Right ventricle myocardium superior (tissue), 1 donor: ENCODE data around the gene MSRB2. TPM values are rescaled to one million over a fixed set of nuclear protein-coding genes. Genes with fewer than 3 reads are reported as not detected.

Experiments
- ATAC-seq: fragments of 200-7000 bp; cut with Tn5 transposase; one replicate; pipeline ENCODE4 v1.9.1; 2020; ENCODE audit warnings: mild to moderate bottlenecking; ENCODE audit not compliant: poor library complexity
- DNase-seq: peaks from one replicate; pipeline ENCODE4 v3.0.0-alpha.2; 2020
- intact Hi-C: fragments of 100-400 bp; cut with DNase I; formaldehyde crosslinking; loops from one replicate; pipeline ENCODE4 v1.11.2; 2022
- total RNA-seq: library from RNA; stranded (reverse); fragmentation: NEBNext Ultra II Directional; extraction: Animal tissue kit (Norgen Biotek cat#: 25700); gene quantifications from one replicate; pipeline ENCODE4 v1.2.1, GENCODE V29; 2021
- donor health status: DM: no; HTN: yes; CAD: no; lungs with severe emphysema.

The MSRB2 gene
- total RNA-seq, 1 donor from 2014 or later, result 166 TPM

DNA sequence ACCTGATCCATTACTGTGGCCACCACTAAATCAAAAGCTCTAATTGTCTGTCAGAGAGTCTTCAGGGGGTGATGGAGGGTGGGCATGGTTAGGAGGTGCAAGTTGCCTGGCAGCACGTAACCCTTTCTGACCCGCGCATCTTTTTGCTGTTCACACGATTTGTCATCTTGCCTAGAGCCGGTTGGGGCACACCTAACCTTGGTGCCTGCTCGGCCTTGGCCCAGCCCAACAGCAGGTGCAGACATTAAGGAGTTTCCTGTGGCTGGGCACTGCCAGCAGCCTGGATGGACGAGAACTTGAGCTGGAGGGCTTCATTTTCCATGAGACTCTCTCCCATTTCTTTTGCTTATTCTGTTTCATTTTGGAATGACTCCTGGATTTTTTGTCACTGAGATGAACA lies 55.7 kb downstream of the MSRB2 start:
- no peak for ATAC-seq
- no peak for DNase-seq
- intact Hi-C loops, result no loop called here

DNA sequence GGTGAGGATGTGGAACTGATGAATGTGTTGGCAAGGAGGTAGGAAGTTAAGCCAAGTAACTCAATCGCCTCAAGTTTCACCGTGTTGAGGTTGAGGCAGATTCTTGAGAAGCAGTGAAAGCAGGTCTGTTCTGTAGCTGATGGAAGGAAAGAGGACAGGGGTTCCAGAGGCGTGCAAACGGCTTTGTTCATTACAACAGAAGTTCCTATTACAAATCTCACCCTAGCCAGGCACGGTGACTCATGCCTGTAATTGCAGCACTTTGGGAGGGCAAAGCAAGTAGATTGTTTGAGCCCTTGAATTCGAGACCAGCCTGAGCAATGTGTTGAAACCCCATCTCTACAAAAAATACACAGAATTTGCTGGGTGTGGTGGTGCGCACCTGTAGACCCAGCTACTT lies 59.8 kb downstream of the MSRB2 start:
- DNase-seq, result no peak
- intact Hi-C loops, result no loop called here
- ATAC-seq, result no peak

DNA sequence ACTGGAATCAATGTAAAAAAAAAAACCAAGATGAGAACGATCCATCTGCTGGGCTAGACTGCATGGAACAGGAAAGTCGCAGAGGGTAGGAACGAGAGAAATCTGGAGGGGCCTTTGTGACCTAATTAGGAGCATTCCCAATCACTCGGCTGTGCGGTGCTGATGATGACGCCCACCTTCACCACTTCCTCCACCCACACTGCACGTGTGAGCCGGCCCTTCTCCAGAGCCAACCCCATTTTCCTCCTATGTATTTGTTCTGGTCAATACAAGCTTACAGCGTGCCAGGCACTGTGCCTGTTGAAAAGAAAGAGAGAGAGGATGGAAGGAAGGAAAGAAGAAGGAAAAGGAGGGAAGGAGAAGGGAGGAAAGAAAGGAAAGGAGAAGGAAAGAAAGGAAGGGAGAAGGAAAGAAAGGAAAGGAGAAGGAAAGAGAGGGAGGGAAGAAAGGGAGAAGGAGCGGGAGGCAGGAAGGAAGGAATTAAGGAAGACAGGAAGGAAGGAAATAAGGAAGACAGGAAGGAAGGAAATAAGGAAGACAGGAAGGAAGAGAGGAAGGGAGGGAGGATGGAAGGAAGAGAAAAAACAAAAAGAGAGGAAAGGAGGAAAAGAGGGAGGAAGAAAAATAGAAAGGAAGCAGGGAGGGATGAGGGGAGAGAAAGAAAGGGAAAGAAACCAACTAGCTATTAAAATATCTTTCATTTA lies 61.2 kb downstream of the MSRB2 start:
- intact Hi-C loops, result no loop called here
- DNase-seq (no peak), ATAC-seq (no peak)

DNA sequence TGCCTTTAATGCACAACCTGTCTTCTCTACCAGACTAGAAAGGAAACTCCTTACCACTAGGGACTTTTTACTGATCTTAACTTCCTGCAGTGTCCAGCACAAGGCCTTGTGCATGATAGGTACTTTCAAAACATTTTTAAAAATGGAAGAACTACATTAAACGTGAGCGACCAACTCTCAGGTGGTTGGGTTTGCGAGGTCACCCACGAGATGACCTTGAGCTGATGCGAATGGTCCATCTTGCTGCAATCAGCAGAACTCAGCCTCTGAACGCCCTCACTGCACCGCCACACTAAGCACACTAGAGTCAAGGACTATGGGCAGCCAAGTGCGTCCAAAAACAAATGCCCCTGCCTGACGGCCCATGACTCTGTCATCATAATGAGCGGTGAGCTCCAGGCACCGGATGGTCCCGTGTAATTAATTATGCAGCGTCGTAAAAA lies 61.9 kb downstream of the MSRB2 start:
- ATAC-seq, result no peak
- intact Hi-C loops, result no loop called here

DNA sequence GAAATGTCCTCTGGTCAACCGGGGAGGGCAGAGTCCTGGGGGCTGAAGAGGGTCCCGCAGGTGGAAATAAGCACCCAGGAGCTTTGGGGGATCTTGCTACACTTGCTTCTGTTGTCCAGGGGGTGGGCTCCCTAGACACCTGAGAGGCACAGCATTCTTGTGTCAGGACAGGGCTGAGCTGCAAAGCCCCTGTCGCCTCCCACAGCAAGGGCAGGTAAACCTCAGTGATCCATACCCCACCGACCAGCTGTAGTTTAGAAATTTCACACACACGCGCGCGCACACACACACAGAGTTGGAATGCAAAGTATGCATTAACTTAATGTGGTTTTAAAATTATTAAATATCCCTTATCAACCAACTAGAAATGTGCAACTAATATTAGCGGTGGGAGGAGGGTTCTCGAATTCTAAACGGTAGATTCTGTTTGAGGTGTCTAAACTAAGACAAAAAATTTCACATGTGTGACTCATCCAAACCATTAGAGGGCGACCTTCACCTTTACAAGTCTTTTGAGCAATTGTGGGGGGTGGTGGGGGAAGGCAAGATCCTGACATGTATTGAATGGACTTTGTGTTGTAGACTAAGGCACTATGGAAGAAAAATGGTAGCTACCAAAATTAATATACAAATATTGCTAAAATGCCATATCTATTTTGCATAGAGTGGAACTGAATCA lies 62.5 kb downstream of the MSRB2 start:
- no peak for DNase-seq
- peak; percentile 68 for ATAC-seq
- intact Hi-C loops, result no loop called here

More for the DNA sequence above, 61.9 kb downstream of the MSRB2 start:
- no peak for DNase-seq

DNA sequence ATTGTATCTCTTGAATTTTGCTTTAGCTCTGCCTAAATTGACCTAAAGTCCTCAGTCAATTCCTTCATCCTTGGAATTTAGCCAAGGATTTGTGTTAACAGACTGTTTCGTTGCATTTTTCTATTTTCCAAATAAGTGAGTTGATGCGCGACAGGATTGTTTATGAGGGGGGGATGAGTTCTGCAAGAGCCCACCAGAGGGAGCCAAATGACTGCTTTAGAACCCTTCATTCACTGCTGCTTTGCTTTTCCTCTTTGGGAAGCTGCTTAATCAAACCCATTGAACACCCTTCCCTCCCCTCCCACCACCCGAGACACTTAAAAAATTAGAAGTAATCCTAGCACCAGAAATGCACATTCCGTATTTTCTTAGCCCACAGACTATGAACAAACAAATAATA lies 63.0 kb downstream of the MSRB2 start:
- intact Hi-C loops, result no loop called here
- DNase-seq (no peak), ATAC-seq (peak; percentile 91)

DNA sequence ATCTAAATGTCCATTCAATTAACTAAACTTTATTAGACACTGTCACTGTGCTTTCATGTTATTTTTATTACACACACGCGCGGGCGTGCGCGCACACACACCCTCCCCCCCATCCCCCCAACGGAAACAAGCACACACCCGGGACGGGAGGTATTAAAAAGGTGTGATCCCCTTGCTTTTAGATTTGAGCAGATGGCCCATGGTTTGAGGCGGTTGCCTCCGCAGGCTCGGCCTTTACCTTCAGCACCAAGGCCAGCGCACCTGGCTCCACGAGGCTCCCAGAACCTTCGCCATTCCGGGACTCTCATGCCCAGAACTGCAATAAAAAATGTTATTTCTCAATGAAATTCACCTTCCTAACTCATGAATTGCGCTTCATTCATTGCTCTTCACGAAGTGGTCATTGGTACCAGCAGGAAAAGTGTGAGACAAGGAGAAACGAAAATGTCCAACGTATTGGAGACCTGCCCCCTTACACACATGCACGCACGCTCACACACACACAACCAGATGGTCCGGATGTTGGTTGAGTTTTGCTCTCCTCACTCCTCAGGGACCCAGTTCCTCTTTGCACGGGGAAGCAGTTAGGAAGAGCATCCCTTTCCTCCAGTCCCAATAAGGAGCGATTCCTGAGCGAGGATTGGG lies 76.0 kb downstream of the MSRB2 start:
- DNase-seq, result no peak
- intact Hi-C loops, result no loop called here
- ATAC-seq, result no peak

Other genes starting within 250 kb of the MSRB2 start
- not detected for gene ARMC3, start 167.5 kb upstream of the MSRB2 start, total RNA-seq
- gene PTF1A, start 96.7 kb downstream of the MSRB2 start, total RNA-seq, result not detected
- 0.54 TPM for gene C10orf67, start 249.2 kb downstream of the MSRB2 start, total RNA-seq